DMS114 treated with DMSO at 0.1 percent for 48 hours (cell line): Measurements from ENCODE around the gene MARK2.
"Not testable (repeated sequence)": the region's sequence is repeated elsewhere in the genome, so short reads cannot be mapped to it uniquely, and the experiment has no call there.

Experiments used
- DNase-seq: peaks from one replicate; lab custom pipeline; 2025; ENCODE audit not compliant: unreplicated experiment; lab: John Stamatoyannopoulos, UW

Gene MARK2

GRCh38 chr11:63838678-63839507 is at the start of gene MARK2:
Gene MARK2, plus strand, starts transcription at chr11:63839110. Its CDS starts 397 bp downstream, at chr11:63839507.
- DNase-seq: peak; percentile 99

GRCh38 chr11:63791495-63792167 is 47.3 kb upstream of the MARK2 start:
- no peak for DNase-seq

- no peak for DNase-seq
Measured at GRCh38 chr11:63793161-63793560, 45.7 kb upstream of the MARK2 start.

GRCh38 chr11:63795066-63795465 is 43.8 kb upstream of the MARK2 start:
- no peak for DNase-seq

GRCh38 chr11:63800921-63801320 is 38.0 kb upstream of the MARK2 start:
- DNase-seq: no peak

GRCh38 chr11:63802637-63803414 is 36.1 kb upstream of the MARK2 start:
- DNase-seq: no peak

- no peak for DNase-seq
Measured at GRCh38 chr11:63804259-63804658, 34.7 kb upstream of the MARK2 start.

GRCh38 chr11:63805844-63806415 is 33.0 kb upstream of the MARK2 start:
- DNase-seq: no peak

GRCh38 chr11:63810383-63810782 is 28.5 kb upstream of the MARK2 start:
- not testable (repeated sequence) for DNase-seq

GRCh38 chr11:63811522-63811921 is 27.4 kb upstream of the MARK2 start:
- no peak for DNase-seq

- peak; percentile 55 for DNase-seq
Measured at GRCh38 chr11:63813035-63813562, 25.8 kb upstream of the MARK2 start, which contains the start of gene SPINDOC. Gene SPINDOC, plus strand, starts transcription at chr11:63813456. Its CDS starts 231 bp downstream, at chr11:63813687.

- DNase-seq: no peak
Measured at GRCh38 chr11:63813563-63814382, 25.1 kb upstream of the MARK2 start.

GRCh38 chr11:63814383-63814736 is 24.6 kb upstream of the MARK2 start:
- no peak for DNase-seq

- DNase-seq: no peak
Measured at GRCh38 chr11:63816166-63816565, 22.7 kb upstream of the MARK2 start.

- DNase-seq: no peak
Measured at GRCh38 chr11:63816732-63817131, 22.2 kb upstream of the MARK2 start.

- no peak for DNase-seq
Measured at GRCh38 chr11:63817758-63818498, 21.0 kb upstream of the MARK2 start.

GRCh38 chr11:63818609-63819008 is 20.3 kb upstream of the MARK2 start:
- DNase-seq: no peak

GRCh38 chr11:63821411-63821810 is 17.5 kb upstream of the MARK2 start:
- DNase-seq: no peak

GRCh38 chr11:63826471-63827190 is 12.3 kb upstream of the MARK2 start:
- DNase-seq: no peak
